Nephron progenitor cell (in vitro differentiated cells): ENCODE measurements around the gene EEFSEC.

Experiments
- DNase-seq: peaks from one replicate; pipeline ENCODE4 v3.0.0; 2021
- H3K27ac Mint-ChIP-seq: 2 replicates; pipeline ENCODE4 v1.8.0; 2021; ENCODE audit warnings: mild to moderate bottlenecking, moderate library complexity, mixed read lengths
- H3K27me3 Mint-ChIP-seq: 2 replicates; pipeline ENCODE4 v1.8.0; 2021; ENCODE audit warnings: mild to moderate bottlenecking, low read depth, mixed read lengths; ENCODE audit not compliant: poor library complexity
- H3K36me3 Mint-ChIP-seq: 2 replicates; pipeline ENCODE4 v1.8.0; 2021; ENCODE audit warnings: low read depth, mixed read lengths
- H3K4me1 Mint-ChIP-seq: 2 replicates; pipeline ENCODE4 v1.8.0; 2021; ENCODE audit warnings: mixed read lengths
- H3K4me3 Mint-ChIP-seq: 2 replicates; pipeline ENCODE4 v1.8.0; 2021; ENCODE audit warnings: mild to moderate bottlenecking, moderate library complexity, mixed read lengths
- H3K9me3 Mint-ChIP-seq: 2 replicates; pipeline ENCODE4 v1.8.0; 2021; ENCODE audit warnings: mild to moderate bottlenecking, moderate library complexity, mixed read lengths
- TF ChIP-seq, protein P1 (sequence below): fragments of 200-600 bp; sonication (generic); IDR thresholded peaks from 2 replicates; pipeline ENCODE4 v1.5.0; 2021; ENCODE audit warnings: antibody characterized with exemption

The EEFSEC gene

DNA sequence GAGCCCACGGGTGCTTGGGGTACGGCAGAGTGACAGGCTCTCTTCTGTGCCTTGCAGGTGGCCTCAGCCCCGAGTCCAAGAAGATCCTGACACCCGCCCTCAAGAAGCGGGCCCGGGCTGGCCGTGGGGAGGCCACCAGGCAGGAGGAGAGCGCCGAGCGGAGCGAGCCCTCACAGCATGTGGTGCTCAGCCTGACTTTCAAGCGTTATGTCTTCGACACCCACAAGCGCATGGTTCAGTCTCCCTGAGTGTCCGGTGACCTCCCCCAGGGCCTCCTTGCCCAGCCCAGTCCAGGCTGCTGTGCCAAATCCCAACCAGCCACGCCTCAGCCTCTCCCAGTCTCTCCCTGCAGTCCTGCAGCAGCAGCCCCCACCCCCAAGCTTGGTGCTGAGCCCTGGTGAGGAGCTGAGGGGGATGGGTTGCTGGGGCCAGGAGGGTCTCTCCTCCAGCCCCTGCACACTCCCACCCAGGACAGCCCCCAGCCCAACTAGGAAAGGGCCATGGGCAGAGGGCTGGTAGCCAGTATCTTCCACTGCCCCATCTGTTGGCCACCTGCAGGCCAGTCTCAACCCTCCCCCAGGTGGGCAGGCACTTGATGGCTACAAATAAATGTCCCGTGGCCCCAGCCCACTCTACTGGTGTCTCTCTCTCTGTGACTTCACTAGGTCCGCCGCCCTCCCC, 254.9 kb downstream of the EEFSEC start:
- Mint-ChIP-seq H3K4me3 (no peak overlapping the region), H3K4me1 (peaks cover 46% of the 10 kb centered on the region), H3K9me3 (no peaks in the 10 kb centered on the region), H3K36me3 (no peaks in the 10 kb centered on the region), H3K27me3 (peaks cover 8% of the 10 kb centered on the region), H3K27ac (no peak overlapping the region)
- TF ChIP-seq, protein P1, sequence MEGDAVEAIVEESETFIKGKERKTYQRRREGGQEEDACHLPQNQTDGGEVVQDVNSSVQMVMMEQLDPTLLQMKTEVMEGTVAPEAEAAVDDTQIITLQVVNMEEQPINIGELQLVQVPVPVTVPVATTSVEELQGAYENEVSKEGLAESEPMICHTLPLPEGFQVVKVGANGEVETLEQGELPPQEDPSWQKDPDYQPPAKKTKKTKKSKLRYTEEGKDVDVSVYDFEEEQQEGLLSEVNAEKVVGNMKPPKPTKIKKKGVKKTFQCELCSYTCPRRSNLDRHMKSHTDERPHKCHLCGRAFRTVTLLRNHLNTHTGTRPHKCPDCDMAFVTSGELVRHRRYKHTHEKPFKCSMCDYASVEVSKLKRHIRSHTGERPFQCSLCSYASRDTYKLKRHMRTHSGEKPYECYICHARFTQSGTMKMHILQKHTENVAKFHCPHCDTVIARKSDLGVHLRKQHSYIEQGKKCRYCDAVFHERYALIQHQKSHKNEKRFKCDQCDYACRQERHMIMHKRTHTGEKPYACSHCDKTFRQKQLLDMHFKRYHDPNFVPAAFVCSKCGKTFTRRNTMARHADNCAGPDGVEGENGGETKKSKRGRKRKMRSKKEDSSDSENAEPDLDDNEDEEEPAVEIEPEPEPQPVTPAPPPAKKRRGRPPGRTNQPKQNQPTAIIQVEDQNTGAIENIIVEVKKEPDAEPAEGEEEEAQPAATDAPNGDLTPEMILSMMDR, result no peak
- DNase-seq, result no peak

DNA sequence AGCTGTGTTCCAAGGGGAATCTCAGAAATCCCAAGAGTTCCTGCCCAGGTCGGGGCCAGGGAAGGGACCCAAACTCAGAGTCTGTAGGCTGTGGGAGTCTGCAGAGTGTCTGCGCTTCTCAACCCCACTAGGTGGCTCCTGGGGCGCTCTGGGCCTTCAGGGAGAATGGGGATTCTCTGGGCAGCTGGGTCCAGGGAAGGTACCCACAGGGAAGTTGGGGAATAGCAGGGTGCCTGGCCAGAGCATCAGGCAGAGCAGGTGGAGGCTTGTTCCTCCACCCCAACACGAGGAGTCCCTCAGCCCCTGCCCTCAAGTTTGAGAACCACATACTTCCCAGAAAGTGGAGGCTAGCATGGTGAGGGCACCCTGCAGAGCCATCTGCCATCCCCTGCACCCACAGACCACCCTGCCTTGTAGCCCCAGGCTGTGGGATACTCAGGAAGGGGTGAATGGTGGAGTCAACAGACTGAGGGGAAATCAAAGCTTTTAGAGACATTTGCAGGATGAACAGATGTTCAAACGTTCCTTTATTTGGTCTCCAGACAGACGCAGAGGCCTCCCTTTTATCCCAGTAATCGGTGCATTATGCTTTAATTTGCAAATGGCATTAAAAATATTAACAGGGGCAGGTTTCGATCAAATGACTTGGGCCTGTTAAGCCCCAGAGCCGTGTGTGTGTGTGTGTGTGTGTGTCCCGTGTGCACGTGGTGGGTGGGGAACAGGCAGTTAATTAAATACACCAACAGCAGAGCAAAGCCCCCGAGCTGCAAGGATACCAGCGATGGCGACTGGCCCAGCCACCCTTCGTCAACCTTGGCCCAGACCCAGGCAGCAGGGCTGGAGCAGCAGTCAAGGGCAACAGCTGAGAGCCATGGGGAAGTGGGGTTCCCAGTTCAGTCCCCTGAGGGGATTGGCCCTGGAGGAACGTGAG, 255.7 kb downstream of the EEFSEC start:
- Mint-ChIP-seq H3K27me3 (peaks cover under 1% of the 10 kb centered on the region), H3K9me3 (no peaks in the 10 kb centered on the region), H3K4me1 (peaks cover 45% of the 10 kb centered on the region), H3K36me3 (no peaks in the 10 kb centered on the region), H3K4me3 (no peak overlapping the region), H3K27ac (no peak overlapping the region)
- TF ChIP-seq, protein P1, result no peak
- no peak for DNase-seq

DNA sequence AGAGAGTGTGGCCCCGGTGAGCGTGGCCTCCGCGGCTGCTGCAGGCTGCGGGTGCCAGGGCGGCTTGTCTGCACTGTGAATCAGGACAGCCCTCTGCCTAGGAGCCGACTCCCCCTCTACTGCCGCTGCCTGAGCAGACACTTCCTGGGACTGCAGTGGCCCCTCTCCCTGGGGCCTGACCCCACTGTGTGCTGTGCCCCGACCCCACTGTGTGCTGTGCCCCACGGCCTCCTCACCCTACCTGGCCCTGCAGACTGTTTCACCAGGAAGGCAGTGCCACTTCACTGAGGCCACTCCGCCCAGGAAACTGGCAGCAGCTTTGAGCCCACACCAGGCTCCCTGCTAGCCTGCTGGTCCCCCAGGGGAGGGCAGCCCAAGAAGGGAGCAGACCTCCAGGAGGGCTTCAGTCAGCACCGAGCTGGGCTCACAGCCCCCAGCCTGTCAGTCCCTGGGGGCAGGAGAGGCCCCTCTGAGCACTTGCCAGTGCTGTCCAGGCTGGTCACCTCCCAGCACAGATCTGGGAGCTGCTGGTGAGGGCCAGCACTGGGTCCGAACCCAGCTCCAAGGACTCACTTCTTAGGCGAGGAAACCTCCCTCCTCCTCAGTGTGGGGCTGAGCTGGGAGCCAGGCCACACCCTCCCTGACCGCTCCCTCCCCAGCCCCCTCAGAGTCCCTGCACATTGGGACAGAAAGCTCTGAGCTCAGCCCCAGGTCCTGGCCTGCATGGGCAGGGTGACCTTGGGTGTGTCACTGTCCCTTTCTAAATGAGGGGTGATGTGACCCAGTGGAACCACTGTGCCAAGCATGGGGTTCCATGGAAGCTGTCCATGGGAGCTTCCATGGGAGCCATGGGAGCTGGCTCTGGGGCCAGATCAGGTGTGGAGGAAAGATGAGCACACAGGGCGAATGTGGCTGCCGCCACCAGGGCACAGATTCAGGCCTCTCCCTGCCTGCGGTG, 256.6 kb downstream of the EEFSEC start:
- DNase-seq, result no peak
- TF ChIP-seq, protein P1, result no peak
- H3K36me3 Mint-ChIP-seq, result no peaks in the 10 kb centered on the region
- H3K27ac Mint-ChIP-seq, result no peak overlapping the region
- no peaks in the 10 kb centered on the region for H3K9me3 Mint-ChIP-seq
- H3K27me3 Mint-ChIP-seq, result peaks cover 2% of the 10 kb centered on the region
- H3K4me1 Mint-ChIP-seq, result peaks cover 43% of the 10 kb centered on the region
- H3K4me3 Mint-ChIP-seq, result no peak overlapping the region

DNA sequence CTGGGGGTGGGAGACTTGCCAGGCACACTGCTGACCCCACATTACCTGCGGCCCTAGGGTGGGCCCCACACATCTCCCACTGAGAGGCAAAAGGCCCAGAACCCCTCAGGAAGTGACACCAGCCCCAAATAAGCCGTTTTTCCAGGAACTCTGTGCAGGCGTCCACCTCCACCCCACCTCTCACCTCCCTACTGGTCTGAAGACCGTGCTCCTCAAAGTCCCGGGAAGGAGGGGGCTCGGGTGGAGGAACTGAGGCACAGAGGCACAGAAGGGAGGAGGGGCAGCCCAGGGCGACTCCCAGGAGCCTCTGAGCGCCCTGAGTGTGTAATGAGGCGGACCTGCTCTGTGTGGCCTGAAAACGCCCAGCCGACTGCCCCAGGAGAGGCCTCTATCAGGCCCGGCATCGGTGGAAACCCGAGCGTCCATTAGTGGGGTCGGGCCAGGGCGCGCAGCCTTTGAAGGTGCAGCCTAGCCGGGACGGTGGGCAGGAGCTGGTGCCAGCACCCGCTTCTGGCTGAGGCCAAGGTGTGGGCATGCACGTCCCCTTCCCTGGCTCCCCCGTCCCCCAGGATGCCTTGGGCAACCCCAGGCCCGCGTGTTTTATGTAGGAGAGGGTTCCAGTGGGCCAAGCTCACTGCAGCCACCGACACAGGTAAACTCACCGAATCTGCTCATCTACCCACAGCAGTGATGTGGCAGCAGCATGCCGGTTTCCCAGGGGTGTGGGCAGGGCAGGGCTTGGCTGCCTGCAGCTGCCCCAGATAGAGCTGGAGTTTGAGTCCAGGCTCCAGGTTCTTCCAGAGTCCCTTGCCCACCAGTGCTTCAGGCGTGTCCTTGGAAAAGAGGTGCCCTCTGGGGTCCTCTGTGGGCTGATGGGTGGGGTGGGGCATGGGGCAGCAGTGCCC, 257.6 kb downstream of the EEFSEC start:
- TF ChIP-seq, protein P1, result no peak
- Mint-ChIP-seq H3K4me1 (peaks cover 40% of the 10 kb centered on the region), H3K9me3 (no peaks in the 10 kb centered on the region), H3K36me3 (no peaks in the 10 kb centered on the region), H3K27ac (no peak overlapping the region), H3K4me3 (no peak overlapping the region), H3K27me3 (peaks cover 2% of the 10 kb centered on the region)
- no peak for DNase-seq

DNA sequence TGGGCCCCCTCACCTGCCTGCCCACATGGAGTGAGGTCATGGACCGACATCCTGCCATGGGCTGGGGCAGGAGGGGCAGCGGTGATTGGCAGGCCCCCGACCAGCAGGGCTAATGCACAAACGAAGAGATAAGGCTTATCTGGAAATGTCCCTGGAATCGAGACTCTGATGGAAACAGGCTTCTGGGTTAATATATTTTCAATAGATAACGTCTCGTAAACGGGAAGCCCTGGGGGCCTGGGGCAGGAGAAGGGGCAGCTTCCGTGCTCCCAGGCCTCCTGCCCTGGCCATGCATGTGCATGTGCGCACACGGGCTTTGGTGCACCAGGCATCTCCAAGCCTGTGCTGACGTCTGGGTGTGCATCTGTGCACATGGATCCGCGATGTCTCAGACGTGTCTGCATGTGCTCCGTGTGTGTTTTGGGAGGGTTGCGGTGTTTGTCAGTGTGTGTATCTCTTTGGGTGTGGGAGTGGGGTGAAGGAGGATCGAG, 258.3 kb downstream of the EEFSEC start:
- H3K4me1 Mint-ChIP-seq, result peaks cover 44% of the 10 kb centered on the region
- TF ChIP-seq, protein P1, result no peak
- peaks cover 2% of the 10 kb centered on the region for H3K27me3 Mint-ChIP-seq
- H3K36me3 Mint-ChIP-seq, result no peaks in the 10 kb centered on the region
- no peaks in the 10 kb centered on the region for H3K9me3 Mint-ChIP-seq
- no peak for DNase-seq
- H3K4me3 Mint-ChIP-seq, result no peak overlapping the region
- no peak overlapping the region for H3K27ac Mint-ChIP-seq
